SK-N-SH (cell line): ENCODE data around the gene TSHB. TPM values are rescaled to one million over a fixed set of nuclear protein-coding genes. Genes with fewer than 3 reads are reported as not detected.

ENCODE experiments used
- CTCF ChIA-PET: fragments of 300-600, 350-600 bp; formaldehyde crosslinking; extraction: SDS; loops from one replicate; lab custom pipeline; 2021; lab: Yijun Ruan, JAX
- POLR2A ChIA-PET: fragments of 350-600 bp; sonication (Branson Sonifier 250); formaldehyde crosslinking; extraction: SDS; loops from one replicate; lab custom pipeline; 2020; ENCODE audit warnings: antibody characterized with exemption, inconsistent platforms; lab: Yijun Ruan, JAX
- DNase-seq: peaks from one replicate; pipeline ENCODE4 v3.0.0; 2012
- H2AFZ ChIP-seq: fragments of 200-600 bp; sonication (generic); 2 replicates; pipeline ENCODE4 v1.8.1; 2016; ENCODE audit warnings: antibody characterized with exemption, mild to moderate bottlenecking, low read depth
- H3F3A ChIP-seq: fragments of 200-600 bp; sonication (generic); replicated peaks from 2 replicates; pipeline ENCODE3; 2016; ENCODE audit warnings: antibody characterized with exemption, mild to moderate bottlenecking; ENCODE audit not compliant: insufficient read depth
- H3K27ac ChIP-seq, 2 experiments: fragments of 200-500 bp in 1 of 2; fragments of 200-600 bp in 1 of 2; sonication (Bioruptor generic) in 1 of 2; sonication (generic), shearing (Covaris generic) in 1 of 2; 2 replicates each; pipeline versions ENCODE4 v1.5.1 to v1.6.1; 2014 to 2016; ENCODE audit warnings: low read depth in 2 of 2, inconsistent platforms in 1 of 2, low read length in 1 of 2, mild to moderate bottlenecking in 1 of 2, mixed read lengths in 1 of 2
- H3K27me3 ChIP-seq: fragments of 200-600 bp; sonication (generic), shearing (Covaris generic); 2 replicates; pipeline ENCODE4 v1.6.1; 2016; ENCODE audit warnings: mixed run types; ENCODE audit not compliant: insufficient read depth
- H3K36me3 ChIP-seq, 2 experiments: fragments of 200-500 bp in 1 of 2; fragments of 200-600 bp in 1 of 2; sonication (Bioruptor generic) in 1 of 2; sonication (generic) in 1 of 2; replicated peaks in 1 of 2; 2 replicates each; pipeline versions ENCODE3 to v1.5.1; 2014 to 2016; ENCODE audit warnings: low read length in 1 of 2, mild to moderate bottlenecking in 1 of 2; ENCODE audit not compliant: insufficient read depth in 2 of 2, control insufficient read depth in 1 of 2
- H3K4me1 ChIP-seq, 2 experiments: fragments of 200-500 bp in 1 of 2; fragments of 200-600 bp in 1 of 2; sonication (Bioruptor generic) in 1 of 2; sonication (generic), shearing (Covaris generic) in 1 of 2; 2 replicates each; pipeline versions ENCODE4 v1.5.1 to v1.6.1; 2014 to 2016; ENCODE audit warnings: low read depth in 1 of 2, low read length in 1 of 2, mixed run types in 1 of 2; ENCODE audit not compliant: insufficient read depth in 2 of 2, control insufficient read depth in 1 of 2
- H3K4me2 ChIP-seq: fragments of 200-600 bp; sonication (generic), shearing (Covaris generic); 2 replicates; pipeline ENCODE4 v1.6.1; 2017; ENCODE audit warnings: mixed run types
- H3K4me3 ChIP-seq, 2 experiments: fragments of 200-500 bp in 1 of 2; fragments of 200-600 bp in 1 of 2; sonication (Bioruptor generic) in 1 of 2; sonication (generic), shearing (Covaris generic) in 1 of 2; 2 replicates each; pipeline versions ENCODE4 v1.5.1 to v1.8.1; 2014 to 2016; ENCODE audit warnings: low read depth in 2 of 2, inconsistent platforms in 1 of 2, low read length in 1 of 2, mild to moderate bottlenecking in 1 of 2, mixed read lengths in 1 of 2, moderate library complexity in 1 of 2
- H3K79me2 ChIP-seq: fragments of 200-600 bp; sonication (generic); 2 replicates; pipeline ENCODE4 v1.8.1; 2017; ENCODE audit warnings: mild to moderate bottlenecking; ENCODE audit not compliant: insufficient read depth
- H3K9ac ChIP-seq: fragments of 200-600 bp; sonication (generic); 2 replicates; pipeline ENCODE4 v1.6.1; 2017; ENCODE audit warnings: mixed run types
- H3K9me2 ChIP-seq: fragments of 200-600 bp; sonication (generic); 2 replicates; pipeline ENCODE4 v1.6.1; 2017; ENCODE audit warnings: mixed run types
- H3K9me3 ChIP-seq: fragments of 200-600 bp; sonication (generic); 2 replicates; pipeline ENCODE4 v1.6.1; 2017; ENCODE audit warnings: mixed run types, mild to moderate bottlenecking, moderate library complexity
- H4K20me1 ChIP-seq: fragments of 200-600 bp; sonication (generic); 2 replicates; pipeline ENCODE4 v1.6.1; 2017; ENCODE audit warnings: mild to moderate bottlenecking, mixed run types; ENCODE audit not compliant: insufficient read depth
- CTCF ChIP-seq: fragments of 200-600 bp; sonication (generic); IDR thresholded peaks from 2 replicates; pipeline ENCODE4 v1.6.1; 2017; ENCODE audit warnings: antibody characterized with exemption, mild to moderate bottlenecking, moderate library complexity
- ELF1 ChIP-seq: IDR thresholded peaks from 2 replicates; pipeline ENCODE4 v1.4.0; 2012
- EP300 ChIP-seq, 2 experiments: IDR thresholded peaks; 2 replicates each; pipeline versions ENCODE4 v1.4.0 to v1.6.1; 2012; ENCODE audit warnings: borderline replicate concordance in 1 of 2, low read depth in 1 of 2, low read length in 1 of 2
- EZH2phosphoT487 ChIP-seq: fragments of 200-600 bp; sonication (generic); IDR thresholded peaks from 2 replicates; pipeline ENCODE4 v1.6.1; 2017; ENCODE audit warnings: low read depth, mixed run types, mild to moderate bottlenecking, antibody characterized with exemption, moderate library complexity, borderline replicate concordance
- FOXJ3 ChIP-seq: sonication (generic); formaldehyde crosslinking; IDR thresholded peaks from 2 replicates; pipeline ENCODE4 v1.5.1; 2020; ENCODE audit warnings: mild to moderate bottlenecking, missing genetic modification reagents
- GABPA ChIP-seq: IDR thresholded peaks from 2 replicates; pipeline ENCODE4 v1.4.0; 2012; ENCODE audit warnings: low read depth, mild to moderate bottlenecking
- GATA2 ChIP-seq: sonication (generic); formaldehyde crosslinking; IDR thresholded peaks from 2 replicates; pipeline ENCODE4 v1.5.0; 2020; ENCODE audit warnings: mild to moderate bottlenecking, missing genetic modification reagents
- IRF3 ChIP-seq: fragments of 150-350 bp; IDR thresholded peaks from 2 replicates; pipeline ENCODE4 v1.6.1; 2016; ENCODE audit warnings: mild to moderate bottlenecking, low read depth, low read length
- MAX ChIP-seq: IDR thresholded peaks from 2 replicates; pipeline ENCODE4 v1.4.0; 2012; ENCODE audit warnings: low read depth
- MEF2A ChIP-seq: IDR thresholded peaks from 2 replicates; pipeline ENCODE4 v1.4.0; 2012; ENCODE audit warnings: low read depth, borderline replicate concordance
- NFIC ChIP-seq: IDR thresholded peaks from 2 replicates; pipeline ENCODE4 v1.4.0; 2012; ENCODE audit warnings: borderline replicate concordance
- NRF1 ChIP-seq: IDR thresholded peaks from 2 replicates; pipeline ENCODE4 v1.6.1; 2012; ENCODE audit warnings: low read depth, mild to moderate bottlenecking, low read length
- RCOR1 ChIP-seq: fragments of 150-350 bp; IDR thresholded peaks from 2 replicates; pipeline ENCODE4 v1.6.1; 2017; ENCODE audit warnings: antibody characterized with exemption, low read length
- REST ChIP-seq: IDR thresholded peaks from 2 replicates; pipeline ENCODE4 v1.6.1; 2012; ENCODE audit warnings: mild to moderate bottlenecking, low read depth, low read length, moderate library complexity
- RXRA ChIP-seq: IDR thresholded peaks from 2 replicates; pipeline ENCODE4 v1.4.0; 2012; ENCODE audit warnings: low read depth, mild to moderate bottlenecking, borderline replicate concordance
- TCF12 ChIP-seq: IDR thresholded peaks from 2 replicates; pipeline ENCODE4 v1.4.0; 2012
- TEAD4 ChIP-seq: IDR thresholded peaks from 2 replicates; pipeline ENCODE4 v1.4.0; 2012; ENCODE audit warnings: mild to moderate bottlenecking, borderline replicate concordance; ENCODE audit not compliant: insufficient read depth
- WGBS: methylation state at CpG from one replicate; pipeline ENCODE4 v1.1.6; 2017; ENCODE audit warnings: low lambda C conversion rate; 5-methylcytosine and 5-hydroxymethylcytosine counted together
- polyA plus RNA-seq, 3 experiments: library from polyadenylated mRNA; depleted of rRNA; stranded (reverse); fragments of >200 nt; gene quantifications; 2 replicates each; pipeline ENCODE4 v1.2.3, GENCODE V29; 2012

The TSHB gene
- polyA plus RNA-seq, 1 of the 3 experiments (the other 2 are of a cell fraction), result not detected

- TF ChIP-seq REST (no peak), NFIC (no peak), NRF1 (no peak), FOXJ3 (CRISPR knock-in tag) (no peak), MEF2A (no peak), GABPA (no peak)
- TF ChIP-seq, all 33 proteins: peak for 0
Observed at GRCh38 chr1:115046751-115047150, 17.1 kb downstream of the TSHB start (continued).

GRCh38 chr1:115051850-115052249, 22.2 kb downstream of the TSHB start:
- Histone ChIP-seq H3K4me2 (no peak overlapping the region), H3K9me2 (no peaks in the 10 kb centered on the region), H3K36me3 (no peaks in the 10 kb centered on the region), H3K4me3 (no peak overlapping the region), H4K20me1 (no peaks in the 10 kb centered on the region), H3K79me2 (no peaks in the 10 kb centered on the region), H3K27me3 (no peaks in the 10 kb centered on the region), H3K9ac (no peak overlapping the region), H3K27ac (no peak overlapping the region), H2AFZ (no peak overlapping the region), H3F3A (no peaks in the 10 kb centered on the region), H3K4me1 (no peaks in the 10 kb centered on the region), H3K9me3 (no peaks in the 10 kb centered on the region)
- 51% methylated on average over 4 of the region's 5 CpGs for WGBS
- POLR2A ChIA-PET, result no interaction called here
- no peak for TF ChIP-seq REST
- TF ChIP-seq EZH2phosphoT487, result no peak
- no peak for TF ChIP-seq GATA2 (CRISPR knock-in tag)
- TF ChIP-seq TCF12, result no peak
- TF ChIP-seq IRF3, result no peak
- TF ChIP-seq TEAD4, result no peak
- no peak for TF ChIP-seq NRF1
- no peak for TF ChIP-seq EP300 (IDR thresholded peaks at IDR 0.05; ENCODE audit: borderline replicate concordance in 1 of 2, low read depth in 1 of 2, low read length in 1 of 2)
- TF ChIP-seq RXRA, result no peak
- no peak for TF ChIP-seq RCOR1
- no peak for TF ChIP-seq CTCF
- no peak for TF ChIP-seq ELF1
- TF ChIP-seq GABPA, result no peak
- TF ChIP-seq MEF2A, result no peak
- TF ChIP-seq MAX, result no peak
- DNase-seq, result no peak
- CTCF ChIA-PET, result interaction anchor here (0.5 to 5.4 kb wide), 21 partner anchors 10 to 705 kb away, joined by 3 to 84 read pairs (median 5); partner anchors contain the start of gene TSPAN2
